DND-41 (cell line): ENCODE results near the gene CYTH4.

Source experiments
- CTCF ChIP-seq: IDR thresholded peaks from 2 replicates; pipeline ENCODE4 v1.5.1; 2012; ENCODE audit warnings: borderline replicate concordance, low read length, moderate library complexity, mild to moderate bottlenecking; ENCODE audit not compliant: poor library complexity, severe bottlenecking; ENCODE audit errors: extremely low read depth
- EZH2 ChIP-seq: IDR thresholded peaks from 3 replicates; pipeline ENCODE4 v1.6.1; 2012; ENCODE audit warnings: borderline replicate concordance, low read depth, mild to moderate bottlenecking, moderate library complexity, low read length, inconsistent platforms; ENCODE audit not compliant: severe bottlenecking

GRCh38 chr22:37267661-37268413 is 14.5 kb upstream of the CYTH4 start:
- no peak for TF ChIP-seq CTCF
- no peak for TF ChIP-seq EZH2
